Measurements from ENCODE around the gene PRRX2.

- no peak for TF ChIP-seq CTCF (IDR thresholded peaks at IDR 0.05 in 2 of 3, conservative IDR thresholded peaks at IDR 0.05 in 1 of 3; ENCODE audit: insufficient read depth in 2 of 3, low read depth in 1 of 3, low read length in 3 of 3)
- TF ChIP-seq RNF2 (IDR thresholded peaks at IDR 0.05), result no peak
These were observed 10.3 kb upstream of the PRRX2 start for GRCh38 chr9:129655154-129655553.

Measured in K562 (cell line).